ENCODE data around the gene COL28A1.

Gene COL28A1

GRCh38 chr7:7351832-7352231 is 183.8 kb downstream of the COL28A1 start:
- no peak for TF ChIP-seq CTCF (IDR thresholded peaks at IDR 0.05; ENCODE audit: low read depth, low read length)
- DNase-seq (ENCODE audit: low read depth in 2 of 2) = no peak

DNA sequence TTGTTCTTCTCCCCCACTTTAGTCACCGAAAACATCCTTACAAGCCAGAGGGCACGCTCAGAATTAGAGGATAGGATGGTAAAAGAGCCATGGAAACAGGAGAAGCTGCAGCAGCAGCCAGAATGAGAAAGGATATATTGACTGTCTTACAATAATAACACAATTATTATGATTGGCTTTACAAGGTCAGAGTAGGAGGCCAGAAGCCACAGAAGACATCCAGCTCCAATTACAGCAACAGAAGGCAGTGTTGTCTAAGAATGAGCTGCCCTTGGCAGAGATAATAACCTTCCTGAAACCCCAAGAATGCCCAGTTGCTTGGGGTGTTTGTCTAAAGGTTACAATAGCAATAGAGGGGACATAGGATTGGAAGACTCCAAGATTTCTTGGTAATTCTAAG is 184.5 kb downstream of the COL28A1 start:
- no peak overlapping the region for H3K4me3 ChIP-seq (replicated peaks in 1 of 2; ENCODE audit: low read depth in 2 of 2, low read length in 2 of 2)
- no peak for DNase-seq (ENCODE audit: low read depth in 2 of 2)
- TF ChIP-seq CTCF (IDR thresholded peaks at IDR 0.05; ENCODE audit: low read depth, low read length) = no peak

More at GRCh38 chr7:7351832-7352231, 183.8 kb downstream of the COL28A1 start:
- no peak overlapping the region for H3K4me3 ChIP-seq (replicated peaks in 1 of 2; ENCODE audit: low read depth in 2 of 2, low read length in 2 of 2)

- DNase-seq (ENCODE audit: low read depth in 2 of 2) = no peak
- H3K4me3 ChIP-seq (replicated peaks in 1 of 2; ENCODE audit: low read depth in 2 of 2, low read length in 2 of 2) = no peak overlapping the region
- TF ChIP-seq CTCF (IDR thresholded peaks at IDR 0.05; ENCODE audit: low read depth, low read length) = no peak
These were observed 186.5 kb downstream of the COL28A1 start for GRCh38 chr7:7349156-7349555.

GRCh38 chr7:7347045-7347444 is 188.6 kb downstream of the COL28A1 start:
- TF ChIP-seq CTCF (IDR thresholded peaks at IDR 0.05; ENCODE audit: low read depth, low read length) = no peak
- DNase-seq (ENCODE audit: low read depth in 2 of 2) = no peak

GRCh38 chr7:7344583-7344982 is 191.1 kb downstream of the COL28A1 start:
- no peak overlapping the region for H3K4me3 ChIP-seq (replicated peaks in 1 of 2; ENCODE audit: low read depth in 2 of 2, low read length in 2 of 2)
- TF ChIP-seq CTCF (IDR thresholded peaks at IDR 0.05; ENCODE audit: low read depth, low read length) = no peak
- DNase-seq (ENCODE audit: low read depth in 2 of 2) = no peak

More at GRCh38 chr7:7347045-7347444, 188.6 kb downstream of the COL28A1 start:
- H3K4me3 ChIP-seq (replicated peaks in 1 of 2; ENCODE audit: low read depth in 2 of 2, low read length in 2 of 2) = no peak overlapping the region

- no peak overlapping the region for H3K4me3 ChIP-seq (replicated peaks in 1 of 2; ENCODE audit: low read depth in 2 of 2, low read length in 2 of 2)
- no peak for TF ChIP-seq CTCF (IDR thresholded peaks at IDR 0.05; ENCODE audit: low read depth, low read length)
- no peak for DNase-seq (ENCODE audit: low read depth in 2 of 2)
These were observed 199.8 kb downstream of the COL28A1 start for GRCh38 chr7:7335909-7336308.

DNA sequence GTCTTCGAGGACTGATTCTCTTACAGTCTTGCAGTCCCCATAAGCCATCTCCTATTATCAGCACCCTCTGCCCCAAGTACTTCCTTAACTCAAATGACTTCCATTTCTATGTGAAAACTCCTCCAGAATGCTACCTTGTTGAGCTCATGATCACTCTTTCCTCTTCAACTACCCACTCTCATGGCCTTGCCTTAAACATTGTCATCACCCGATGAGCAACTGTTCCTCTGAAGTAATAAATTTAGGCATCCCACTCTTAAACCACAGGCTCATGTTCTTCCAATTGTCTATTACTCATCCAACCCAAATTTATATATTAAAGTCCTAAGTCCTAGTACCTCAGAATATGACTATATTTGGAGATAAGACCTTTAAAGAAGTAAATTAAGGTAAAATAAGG is 200.5 kb downstream of the COL28A1 start:
- DNase-seq (ENCODE audit: low read depth in 2 of 2) = no peak
- no peak overlapping the region for H3K4me3 ChIP-seq (replicated peaks in 1 of 2; ENCODE audit: low read depth in 2 of 2, low read length in 2 of 2)
- TF ChIP-seq CTCF (IDR thresholded peaks at IDR 0.05; ENCODE audit: low read depth, low read length) = no peak
